Cardiac fibroblast (primary cell): ENCODE results near the gene ARHGAP24.
A peak's percentile ranks its signal among the peaks of the same experiment; 100 is the strongest.

ENCODE experiments used
- DNase-seq, 2 donors: peaks; one replicate each; pipeline versions ENCODE4 v3.0.0 to v3.0.0-alpha.2; 2010; ENCODE audit warnings: low read depth in 2 of 2
- H3K4me3 ChIP-seq, 2 donors: replicated peaks in 1 of 2; 1 replicate in 1 of 2; 2 replicates in 1 of 2; pipeline ENCODE4 v1.5.1; 2011; ENCODE audit warnings: low read depth in 2 of 2, low read length in 2 of 2, mild to moderate bottlenecking in 2 of 2, moderate library complexity in 1 of 2
- TF ChIP-seq, protein P1 (sequence below): IDR thresholded peaks from one replicate; pipeline ENCODE4 v1.5.1; 2011; ENCODE audit warnings: low read depth, mild to moderate bottlenecking, low read length, inconsistent platforms

The ARHGAP24 gene

DNA sequence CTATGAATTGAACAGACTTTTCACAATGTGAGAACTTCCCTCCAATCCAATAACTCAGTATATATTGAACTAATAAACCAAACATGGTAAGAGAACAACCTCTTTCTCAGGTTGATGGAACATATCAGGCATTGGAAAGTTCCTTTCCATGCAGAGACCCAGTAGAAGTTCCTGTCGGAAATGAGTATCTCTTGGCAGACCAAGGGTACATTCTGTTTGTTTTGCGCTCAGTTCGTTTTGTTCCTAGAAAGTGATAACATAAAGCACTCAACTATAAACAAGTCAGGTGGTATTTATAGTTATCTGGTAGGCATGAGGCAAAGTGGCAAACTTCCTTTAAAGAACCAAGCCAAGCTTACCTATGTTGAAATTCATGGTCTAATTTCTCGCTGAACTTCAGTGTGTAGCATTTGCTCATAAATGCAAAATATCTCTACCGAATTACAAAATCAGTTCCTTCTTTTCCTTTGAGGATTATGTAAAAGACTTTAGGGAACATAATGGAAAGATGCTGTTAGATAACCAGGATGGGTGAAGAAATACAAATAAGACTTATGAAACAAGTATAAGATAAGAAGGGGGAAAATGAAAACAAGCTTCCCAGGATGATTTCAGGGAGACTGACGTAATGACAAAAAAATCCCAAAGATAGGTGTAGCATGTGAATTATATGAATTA, 120.3 kb downstream of the ARHGAP24 start:
- peak in 1 of 2 donors; percentile 48 for DNase-seq
- H3K4me3 ChIP-seq: no peak overlapping the region
- TF ChIP-seq, protein P1, sequence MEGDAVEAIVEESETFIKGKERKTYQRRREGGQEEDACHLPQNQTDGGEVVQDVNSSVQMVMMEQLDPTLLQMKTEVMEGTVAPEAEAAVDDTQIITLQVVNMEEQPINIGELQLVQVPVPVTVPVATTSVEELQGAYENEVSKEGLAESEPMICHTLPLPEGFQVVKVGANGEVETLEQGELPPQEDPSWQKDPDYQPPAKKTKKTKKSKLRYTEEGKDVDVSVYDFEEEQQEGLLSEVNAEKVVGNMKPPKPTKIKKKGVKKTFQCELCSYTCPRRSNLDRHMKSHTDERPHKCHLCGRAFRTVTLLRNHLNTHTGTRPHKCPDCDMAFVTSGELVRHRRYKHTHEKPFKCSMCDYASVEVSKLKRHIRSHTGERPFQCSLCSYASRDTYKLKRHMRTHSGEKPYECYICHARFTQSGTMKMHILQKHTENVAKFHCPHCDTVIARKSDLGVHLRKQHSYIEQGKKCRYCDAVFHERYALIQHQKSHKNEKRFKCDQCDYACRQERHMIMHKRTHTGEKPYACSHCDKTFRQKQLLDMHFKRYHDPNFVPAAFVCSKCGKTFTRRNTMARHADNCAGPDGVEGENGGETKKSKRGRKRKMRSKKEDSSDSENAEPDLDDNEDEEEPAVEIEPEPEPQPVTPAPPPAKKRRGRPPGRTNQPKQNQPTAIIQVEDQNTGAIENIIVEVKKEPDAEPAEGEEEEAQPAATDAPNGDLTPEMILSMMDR: no peak

- TF ChIP-seq, protein P1: no peak
- no peak overlapping the region for H3K4me3 ChIP-seq
- peak in 1 of 2 donors; percentile 60 for DNase-seq
Observed at GRCh38 chr4:85595796-85596559, 121.0 kb downstream of the ARHGAP24 start.

GRCh38 chr4:85598936-85599335, 124.0 kb downstream of the ARHGAP24 start:
- no peak overlapping the region for H3K4me3 ChIP-seq
- TF ChIP-seq, protein P1: no peak
- DNase-seq: no peak

DNA sequence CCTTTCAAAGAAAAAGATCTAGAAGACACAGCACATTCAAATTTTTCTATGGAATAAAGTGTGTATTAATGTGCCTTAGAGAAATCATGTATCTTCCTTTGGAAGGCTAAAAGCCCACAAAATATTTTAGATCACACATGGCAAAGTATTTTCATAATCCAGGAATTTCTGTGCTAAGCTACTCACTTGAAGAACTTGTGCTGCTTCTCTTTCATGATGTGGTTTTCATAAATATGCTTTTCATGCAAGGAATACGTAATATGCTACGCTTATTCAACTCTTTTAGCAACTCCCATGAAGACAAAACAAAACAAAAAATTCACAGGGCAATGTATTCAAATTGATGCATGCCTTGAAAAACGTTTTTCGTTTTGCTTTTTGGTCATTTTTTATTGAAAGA, 125.6 kb downstream of the ARHGAP24 start:
- H3K4me3 ChIP-seq: no peak overlapping the region
- no peak for DNase-seq
- TF ChIP-seq, protein P1: no peak

DNA sequence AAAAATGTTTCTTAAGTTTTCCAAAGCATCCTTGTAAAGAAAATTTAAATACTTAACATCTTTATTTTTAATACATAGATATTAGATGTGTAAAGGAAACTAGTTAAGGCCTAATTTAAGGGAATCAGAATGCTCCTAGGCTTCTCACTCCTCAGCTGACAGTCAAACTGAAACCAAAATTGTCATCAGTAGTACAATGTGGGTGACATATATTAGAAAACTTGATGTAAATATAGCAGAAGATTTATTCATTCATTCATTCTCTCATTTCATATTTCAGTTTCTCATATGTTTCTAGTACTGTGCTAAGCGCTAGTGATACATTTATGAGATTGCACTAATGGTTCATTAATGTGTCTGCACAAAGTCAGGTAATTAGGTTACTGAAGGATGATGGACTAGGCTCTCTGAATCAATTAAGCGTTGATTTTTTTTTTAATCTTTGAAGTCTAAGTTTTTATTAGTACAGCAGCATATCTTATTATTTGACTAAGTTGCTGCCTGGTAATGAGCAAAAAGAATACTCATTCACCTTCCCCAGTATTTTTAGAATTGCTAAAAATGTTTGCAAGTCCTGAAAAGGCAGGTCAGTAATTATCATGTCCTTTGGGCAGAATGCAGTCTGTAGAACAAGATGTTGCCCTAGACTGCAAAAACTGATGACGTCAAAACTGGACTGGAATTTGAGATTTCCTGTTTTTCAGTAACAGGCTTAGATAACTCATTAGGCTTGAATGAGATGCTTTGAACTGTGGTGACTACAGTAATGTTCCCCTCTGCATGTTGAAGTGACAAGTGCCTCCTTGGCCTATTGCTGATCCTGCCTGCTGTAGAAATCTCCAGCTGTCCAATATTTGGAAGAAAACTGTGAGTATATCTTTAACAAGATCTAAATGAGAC, 128.7 kb downstream of the ARHGAP24 start:
- no peak overlapping the region for H3K4me3 ChIP-seq
- TF ChIP-seq, protein P1: no peak
- peak; percentile 67 to 83 for DNase-seq

GRCh38 chr4:85606505-85606904, 131.6 kb downstream of the ARHGAP24 start:
- H3K4me3 ChIP-seq: no peak overlapping the region
- TF ChIP-seq, protein P1: no peak
- DNase-seq: no peak
